ENCODE results near the gene ERVK3-1. TPM values are rescaled to one million over a fixed set of nuclear protein-coding genes. Genes with fewer than 3 reads are reported as not detected.
A peak's percentile ranks its signal among the peaks of the same experiment; 100 is the strongest.
"Not testable (repeated sequence)": the region's sequence is repeated elsewhere in the genome, so short reads cannot be mapped to it uniquely, and the experiment has no call there.

Gene ERVK3-1, protein sequence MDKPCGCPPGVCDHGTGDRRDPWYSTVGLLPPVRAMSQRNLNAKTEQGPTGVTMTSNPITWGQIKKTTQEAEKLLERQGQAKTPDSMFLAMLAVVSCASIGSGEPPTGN
- polyA plus RNA-seq (ENCODE audit: insufficient read length), result 33.6 TPM

DNA sequence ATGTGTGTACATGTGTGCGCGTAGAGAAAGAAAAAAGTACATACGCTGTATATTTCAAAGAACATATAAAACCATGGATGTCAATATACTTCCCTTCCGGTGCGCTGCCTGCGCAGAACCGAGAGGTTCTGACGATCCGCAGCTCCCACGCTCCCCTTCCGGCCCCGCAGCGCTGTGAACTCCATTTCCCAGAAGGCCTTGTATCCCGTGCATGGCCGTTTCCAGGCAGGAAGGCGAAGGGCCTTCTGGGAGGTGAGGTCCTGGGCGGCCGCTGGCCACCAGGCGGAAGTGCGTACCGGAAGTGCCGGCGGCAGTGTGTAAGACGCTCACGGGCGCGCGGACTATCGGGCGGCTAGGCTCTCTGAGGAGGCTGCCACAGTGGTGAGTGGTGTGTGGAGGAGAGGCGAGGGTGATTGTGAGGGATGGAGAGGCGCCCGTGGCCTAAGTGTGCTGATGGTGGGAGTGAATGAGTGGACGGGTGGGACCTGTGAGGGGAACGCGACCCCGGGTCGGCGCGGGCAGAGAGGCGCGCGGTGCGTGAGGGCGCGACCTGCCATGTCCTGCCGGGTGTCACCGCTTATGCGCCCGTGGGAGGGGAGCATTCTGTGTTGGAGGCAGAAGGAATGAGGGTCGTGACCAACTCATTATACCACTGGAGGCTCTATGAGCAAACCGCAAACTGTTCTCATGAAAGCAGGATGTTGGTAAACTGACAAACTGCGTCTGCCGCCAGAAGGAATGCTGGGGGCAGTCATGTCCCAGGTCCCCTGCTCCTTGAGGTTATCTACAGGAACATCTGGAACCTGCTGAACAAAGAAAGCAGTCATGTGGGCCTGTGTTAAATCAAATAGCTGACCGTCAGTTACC is at the start of gene ERVK3-1:
TSS of gene ERVK3-1 (plus strand) at position 313 of the 867 bp plus-strand sequence. CDS start 6,792 bp downstream, outside the sequence.
- DNase-seq (ENCODE audit: low read depth), result peak; percentile 94

DNA sequence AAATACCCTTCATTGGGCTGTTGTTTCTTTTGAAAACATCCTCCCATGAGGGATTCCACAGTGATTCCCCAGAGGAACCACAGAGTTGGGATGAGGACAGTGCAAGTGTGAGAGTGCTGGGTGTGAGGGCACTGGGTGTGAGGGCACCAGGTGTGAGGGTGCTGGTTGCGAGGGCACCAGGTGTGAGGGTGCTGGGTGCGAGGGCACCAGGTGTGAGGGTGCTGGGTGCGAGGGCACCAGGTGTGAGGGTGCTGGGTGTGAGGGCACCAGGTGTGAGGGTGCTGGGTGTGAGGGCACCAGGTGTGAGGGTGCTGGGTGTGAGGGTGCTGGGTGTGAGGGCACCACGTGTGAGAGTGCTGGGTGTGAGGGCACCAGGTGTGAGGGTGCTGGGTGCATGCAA is 46.9 kb upstream of the ERVK3-1 start:
- DNase-seq (ENCODE audit: low read depth), result not testable (repeated sequence)

GRCh38 chr19:58261600-58261967 is 43.6 kb upstream of the ERVK3-1 start:
- no peak for DNase-seq (ENCODE audit: low read depth)

GRCh38 chr19:58261968-58262921 is 42.9 kb upstream of the ERVK3-1 start:
- no peak for DNase-seq (ENCODE audit: low read depth)

- no peak for DNase-seq (ENCODE audit: low read depth)
These were observed 42.3 kb upstream of the ERVK3-1 start for GRCh38 chr19:58262922-58263296.

DNA sequence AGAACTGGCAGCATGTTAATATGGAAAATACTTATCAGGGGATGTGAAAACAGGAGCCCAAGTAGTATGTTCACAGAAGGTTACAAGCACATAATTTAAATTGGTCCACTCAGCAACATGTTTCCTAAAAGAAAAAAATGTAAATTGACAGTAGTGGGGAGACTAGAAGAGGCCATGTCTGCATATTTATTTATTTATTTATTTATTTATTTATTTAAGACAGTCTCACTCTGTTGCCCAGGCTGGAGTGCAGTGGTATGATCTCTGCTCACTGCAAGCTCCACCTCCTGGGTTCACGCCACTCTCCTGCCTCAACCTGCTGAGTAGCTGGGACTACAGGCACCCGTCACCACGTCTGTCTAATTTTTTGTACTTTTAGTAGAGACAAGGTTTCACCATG is 40.1 kb upstream of the ERVK3-1 start:
- no peak for DNase-seq (ENCODE audit: low read depth)

- DNase-seq (ENCODE audit: low read depth), result no peak
These were observed 36.8 kb upstream of the ERVK3-1 start for GRCh38 chr19:58268344-58268743.

- no peak for DNase-seq (ENCODE audit: low read depth)
These were observed 30.4 kb upstream of the ERVK3-1 start for GRCh38 chr19:58274771-58275201.

DNA sequence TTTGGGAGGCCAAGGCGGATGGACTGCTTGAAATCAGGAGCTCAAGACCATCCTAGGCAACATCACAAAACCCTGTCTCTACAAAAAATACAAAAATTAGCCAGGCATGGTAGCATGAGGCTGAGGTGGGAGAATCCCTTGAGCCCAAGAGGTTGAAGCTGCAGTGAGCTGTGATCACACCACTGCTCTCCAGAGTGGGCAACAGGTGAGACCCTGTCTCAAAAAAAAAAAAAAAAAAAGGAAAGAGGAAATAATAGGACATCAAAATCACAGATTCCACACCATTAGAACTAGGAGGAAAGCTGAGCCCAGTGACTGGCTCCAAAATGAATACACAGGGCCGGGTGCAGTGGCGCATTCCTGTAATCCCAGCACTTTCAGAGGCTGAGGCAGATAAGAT is 29.6 kb upstream of the ERVK3-1 start:
- no peak for DNase-seq (ENCODE audit: low read depth)

- no peak for DNase-seq (ENCODE audit: low read depth)
These were observed 28.0 kb upstream of the ERVK3-1 start for GRCh38 chr19:58277197-58277596.

DNA sequence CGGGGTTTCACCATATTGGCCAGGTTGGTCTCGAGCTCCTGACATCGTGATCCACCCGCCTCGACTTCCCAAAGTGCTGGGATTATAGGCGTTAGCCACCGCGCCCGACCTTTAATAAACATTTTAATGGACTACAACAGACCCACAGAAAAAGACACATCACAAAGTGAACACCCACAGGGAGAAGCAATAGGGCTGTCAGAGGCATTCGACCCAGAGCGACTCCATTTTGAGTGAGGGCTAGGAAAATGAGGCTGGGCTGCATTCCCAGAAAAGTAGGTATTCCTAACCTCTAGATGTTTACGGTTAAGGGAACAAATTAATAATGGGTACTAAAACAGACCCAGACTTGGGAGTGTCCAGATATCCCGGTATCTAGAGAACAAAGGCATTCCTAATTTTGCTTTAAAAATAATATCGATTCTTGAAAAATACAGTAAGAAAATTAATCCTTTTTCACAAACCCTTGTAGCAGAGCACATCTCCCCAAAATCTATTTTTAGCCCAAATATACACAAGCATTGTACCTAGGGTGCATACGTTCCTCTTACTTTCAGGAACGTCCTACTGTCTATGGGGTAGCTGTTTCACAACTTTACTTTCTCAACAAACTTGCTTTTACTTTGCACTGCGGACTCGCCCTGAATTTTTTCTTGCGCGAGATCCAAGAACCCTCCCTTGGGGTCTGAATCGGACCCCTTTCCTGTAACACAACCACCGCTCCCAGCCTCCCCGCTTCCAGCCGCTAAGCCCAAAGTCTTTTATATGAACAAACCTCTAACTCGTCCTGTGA is 27.2 kb upstream of the ERVK3-1 start:
- DNase-seq (ENCODE audit: low read depth), result peak; percentile 22

DNA sequence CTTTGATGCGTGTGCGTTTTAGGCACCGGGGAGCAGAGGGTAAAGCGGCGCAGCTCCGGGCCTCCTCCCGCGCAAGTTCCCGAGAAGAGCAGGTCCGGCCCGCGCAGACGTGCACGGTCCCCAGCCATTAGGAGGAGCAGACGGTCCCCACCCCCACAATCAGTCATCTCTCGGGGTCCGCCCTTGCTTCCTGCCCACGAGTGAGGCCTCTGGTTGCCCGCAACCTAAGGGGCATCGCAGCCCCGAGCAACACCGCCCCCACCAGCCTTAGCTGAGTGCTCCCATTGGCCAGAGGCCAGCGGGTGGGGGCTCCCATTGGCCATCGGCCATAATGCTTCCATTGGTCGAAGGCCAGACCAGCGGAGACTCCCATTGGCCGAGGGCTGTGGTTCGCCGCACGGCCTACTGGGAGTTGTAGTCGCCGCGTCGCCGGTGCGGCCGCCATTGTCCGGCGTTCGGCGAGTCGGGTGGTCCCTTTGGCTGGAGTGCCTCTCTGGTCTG is 26.6 kb upstream of the ERVK3-1 start, which contains the start of gene ZNF8:
TSS of gene ZNF8 (plus strand) at position 415 of the 501 bp plus-strand sequence. CDS start 127 bp downstream, outside the sequence.
- DNase-seq (ENCODE audit: low read depth), result peak; percentile 90

DNA sequence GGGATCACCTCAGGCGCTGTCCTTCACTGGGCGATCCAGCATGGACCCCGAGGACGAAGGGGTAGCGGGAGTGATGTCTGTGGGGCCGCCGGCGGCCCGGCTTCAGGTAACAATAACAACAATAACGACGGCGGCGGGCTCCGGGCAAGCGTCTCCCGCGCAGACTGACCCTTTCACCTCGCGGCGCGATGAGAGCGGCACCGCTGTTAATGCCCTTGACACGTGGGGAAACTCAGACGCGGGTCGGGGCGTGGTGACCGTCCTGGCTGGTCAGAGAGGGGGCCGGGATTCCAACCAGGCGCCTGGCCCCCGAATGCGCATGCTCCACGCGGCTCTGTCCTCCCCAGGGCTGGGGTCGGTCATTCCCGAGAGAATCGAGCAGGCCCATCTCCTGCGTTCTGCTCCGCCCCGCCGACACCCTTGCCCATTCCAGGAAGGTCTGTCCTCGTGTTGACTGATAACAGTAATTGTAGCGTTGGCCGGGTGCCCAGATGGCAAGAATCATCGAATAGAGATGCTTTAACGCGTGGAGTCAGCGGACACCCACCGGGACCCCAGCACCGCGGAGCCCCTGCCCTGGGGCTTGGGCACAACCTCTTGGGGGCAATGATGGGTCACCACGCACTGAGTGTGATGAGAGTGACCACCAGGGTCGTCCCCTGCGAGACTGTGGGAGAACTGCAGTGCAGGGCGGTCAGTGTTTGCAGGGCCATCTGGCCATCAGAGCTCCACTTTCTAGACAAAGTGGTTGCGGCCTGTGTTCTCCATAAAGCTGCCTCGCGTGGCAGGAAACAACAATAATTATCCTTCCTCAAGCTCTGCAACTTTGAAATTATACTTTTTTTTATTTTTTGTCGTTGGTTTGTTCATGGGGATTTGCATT is 25.9 kb upstream of the ERVK3-1 start:
- DNase-seq (ENCODE audit: low read depth), result no peak

DNA sequence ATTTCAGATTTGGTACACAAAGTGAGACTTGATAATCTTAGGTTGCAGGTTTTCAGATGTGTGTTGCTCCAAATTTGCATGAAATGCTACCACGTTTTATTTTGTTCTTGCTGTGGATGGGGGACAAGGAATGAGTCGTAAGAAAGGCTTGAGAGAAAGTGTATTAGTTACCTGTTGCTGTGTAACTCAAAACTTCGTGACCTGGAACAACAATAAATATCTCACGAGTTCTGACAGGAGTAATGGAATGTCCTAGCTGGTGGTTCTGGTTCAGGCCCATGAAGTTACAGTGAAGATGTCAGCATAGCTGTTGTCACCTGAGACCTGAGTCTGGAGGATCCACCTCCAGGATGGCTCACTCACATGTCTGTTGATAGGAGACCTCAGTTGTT is 25.3 kb upstream of the ERVK3-1 start:
- no peak for DNase-seq (ENCODE audit: low read depth)

DNA sequence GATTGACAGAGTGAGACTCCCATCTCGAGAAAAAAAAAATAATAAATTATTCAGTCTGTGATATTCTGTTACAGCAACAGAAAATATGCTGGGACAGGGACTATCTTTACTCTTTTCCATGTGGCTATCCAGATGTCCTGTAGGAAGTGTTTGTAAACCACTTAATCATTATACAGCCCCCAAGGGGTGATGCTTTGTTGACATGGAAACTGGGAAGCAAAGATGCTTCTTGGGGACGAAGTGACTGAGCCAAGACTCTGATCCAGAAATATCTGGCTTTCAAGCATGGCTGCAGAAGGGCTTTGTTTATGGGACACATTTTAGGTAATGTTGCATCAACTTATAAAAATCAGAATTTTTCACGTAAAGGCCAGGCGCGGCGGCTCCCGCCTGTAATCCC is 21.0 kb upstream of the ERVK3-1 start:
- peak; percentile 36 for DNase-seq (ENCODE audit: low read depth)

GRCh38 chr19:58291943-58292342 is 13.2 kb upstream of the ERVK3-1 start:
- DNase-seq (ENCODE audit: low read depth), result no peak

DNA sequence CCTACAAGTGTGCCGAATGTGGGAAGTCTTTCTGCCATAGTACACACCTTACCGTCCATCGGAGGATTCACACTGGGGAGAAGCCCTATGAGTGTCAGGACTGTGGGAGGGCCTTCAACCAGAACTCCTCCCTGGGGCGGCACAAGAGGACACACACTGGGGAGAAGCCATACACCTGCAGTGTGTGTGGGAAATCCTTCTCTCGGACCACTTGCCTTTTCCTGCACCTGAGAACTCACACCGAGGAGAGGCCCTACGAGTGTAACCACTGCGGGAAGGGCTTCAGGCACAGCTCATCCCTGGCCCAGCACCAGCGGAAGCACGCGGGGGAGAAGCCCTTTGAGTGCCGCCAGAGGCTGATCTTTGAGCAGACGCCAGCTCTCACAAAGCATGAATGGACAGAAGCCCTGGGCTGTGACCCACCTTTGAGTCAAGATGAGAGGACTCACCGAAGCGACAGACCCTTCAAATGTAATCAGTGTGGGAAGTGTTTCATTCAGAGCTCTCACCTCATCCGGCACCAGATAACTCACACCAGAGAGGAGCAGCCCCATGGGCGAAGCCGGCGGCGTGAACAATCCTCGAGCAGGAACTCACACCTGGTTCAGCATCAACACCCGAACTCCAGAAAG is 10.3 kb upstream of the ERVK3-1 start:
- no peak for DNase-seq (ENCODE audit: low read depth)

DNA sequence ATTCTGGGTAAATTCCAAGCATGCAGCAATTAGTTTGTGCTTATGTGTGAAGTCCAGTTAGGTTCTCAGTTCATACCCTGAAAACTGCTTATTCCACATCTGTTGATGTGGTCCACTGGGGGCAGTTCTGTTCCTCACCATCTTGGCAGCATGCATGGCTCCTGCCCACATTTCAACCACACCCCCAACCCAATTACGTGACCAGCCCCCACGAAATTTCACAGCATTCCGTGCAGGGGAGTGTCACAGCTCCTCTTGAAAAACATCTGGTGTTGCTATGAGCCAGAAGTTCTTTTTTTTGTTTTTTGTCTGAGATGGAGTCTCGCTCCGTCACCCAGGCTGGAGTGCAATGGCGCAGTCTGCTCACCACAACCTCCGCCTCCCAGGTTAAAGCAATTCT is 9.1 kb upstream of the ERVK3-1 start:
- DNase-seq (ENCODE audit: low read depth), result no peak

DNA sequence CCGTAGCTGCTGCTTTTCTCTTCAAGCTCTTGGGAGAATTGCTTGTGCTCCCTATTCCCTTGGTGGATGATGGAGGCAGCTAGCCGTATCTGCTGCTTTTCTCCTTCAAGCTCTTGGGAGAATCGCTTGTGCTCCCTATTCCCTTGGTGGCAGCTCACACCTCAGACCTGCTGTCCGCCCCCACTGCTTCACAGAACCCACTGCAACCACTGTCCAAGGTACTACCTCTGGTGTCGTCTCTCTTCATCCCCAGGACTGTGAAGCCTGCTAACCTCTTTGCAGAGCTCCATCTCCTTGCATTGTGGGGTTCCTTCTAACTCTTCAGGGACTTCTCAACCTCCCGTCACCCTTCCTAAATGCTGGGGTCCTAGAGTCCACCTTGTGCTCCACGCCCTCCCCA is 4.6 kb upstream of the ERVK3-1 start:
- no peak for DNase-seq (ENCODE audit: low read depth)

DNA sequence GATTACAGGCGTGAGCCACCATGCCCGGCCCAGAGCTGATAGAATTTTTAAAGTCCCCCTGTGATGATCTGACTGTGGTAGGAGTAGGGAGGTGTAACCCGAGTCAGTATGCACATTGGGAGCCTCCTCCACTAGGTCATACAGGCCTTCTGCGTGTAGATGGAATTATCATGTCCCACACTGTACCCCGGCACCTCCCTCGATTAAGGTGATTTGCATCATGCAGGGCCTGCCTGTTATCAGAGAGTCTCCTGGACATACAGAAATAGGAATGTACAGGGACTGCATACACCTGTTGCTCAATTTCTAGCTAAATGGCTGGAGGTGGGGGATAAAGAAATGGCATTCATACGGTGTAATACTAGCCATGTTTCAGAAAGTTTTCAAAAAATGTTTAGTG is 922 bp upstream of the ERVK3-1 start:
- no peak for DNase-seq (ENCODE audit: low read depth)

All from forelimb muscle (tissue), 1 donor.